NCI-H2107 treated with DMSO at 0.1 percent for 48 hours (cell line): Measurements from ENCODE around the gene CLDN6.
"Not testable (repeated sequence)": the region's sequence is repeated elsewhere in the genome, so short reads cannot be mapped to it uniquely, and the experiment has no call there.

Experiments
- DNase-seq: peaks from one replicate; lab custom pipeline; 2025; ENCODE audit not compliant: unreplicated experiment; lab: John Stamatoyannopoulos, UW

The CLDN6 gene, protein sequence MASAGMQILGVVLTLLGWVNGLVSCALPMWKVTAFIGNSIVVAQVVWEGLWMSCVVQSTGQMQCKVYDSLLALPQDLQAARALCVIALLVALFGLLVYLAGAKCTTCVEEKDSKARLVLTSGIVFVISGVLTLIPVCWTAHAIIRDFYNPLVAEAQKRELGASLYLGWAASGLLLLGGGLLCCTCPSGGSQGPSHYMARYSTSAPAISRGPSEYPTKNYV

DNA sequence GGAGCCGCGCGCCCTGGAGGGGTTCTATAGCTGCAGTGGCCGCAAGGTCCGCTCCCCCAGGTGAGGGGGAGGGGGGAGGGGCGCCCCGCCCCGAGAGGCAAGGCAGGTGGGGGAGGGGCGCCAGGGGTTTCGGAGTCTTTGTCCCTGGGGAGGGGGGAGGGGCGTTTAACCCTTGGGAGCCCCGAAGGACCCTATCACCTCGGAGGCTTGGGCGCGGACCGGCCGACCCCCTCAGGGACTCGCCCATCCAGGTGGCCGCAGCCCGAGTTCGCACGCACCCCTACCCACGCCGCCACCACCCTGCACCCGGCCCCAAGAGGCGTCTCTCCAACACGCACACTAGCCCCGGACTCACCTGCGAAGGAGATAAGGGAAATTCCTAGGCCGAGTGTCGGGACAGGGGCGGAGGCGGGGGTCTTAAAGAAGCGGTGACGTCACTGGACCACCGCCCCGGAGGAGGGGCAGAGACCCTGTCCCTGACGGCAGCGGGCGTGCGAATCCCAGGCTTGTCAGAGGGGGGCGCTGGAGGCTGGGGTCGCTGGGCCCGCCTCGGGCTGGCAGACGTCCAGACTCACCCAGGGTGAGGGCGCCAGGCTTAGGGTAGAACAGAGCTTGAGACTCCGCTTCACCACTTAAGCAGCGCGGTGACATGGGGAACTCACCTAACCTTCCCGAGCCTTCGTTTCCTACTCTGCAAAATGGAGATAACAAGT, at the start of gene CLDN6:
Gene CLDN6, minus strand, starts transcription at position 390 of the 713 bp plus-strand sequence. CDS start 2,162 bp downstream, outside the sequence.
- DNase-seq, result no peak

DNA sequence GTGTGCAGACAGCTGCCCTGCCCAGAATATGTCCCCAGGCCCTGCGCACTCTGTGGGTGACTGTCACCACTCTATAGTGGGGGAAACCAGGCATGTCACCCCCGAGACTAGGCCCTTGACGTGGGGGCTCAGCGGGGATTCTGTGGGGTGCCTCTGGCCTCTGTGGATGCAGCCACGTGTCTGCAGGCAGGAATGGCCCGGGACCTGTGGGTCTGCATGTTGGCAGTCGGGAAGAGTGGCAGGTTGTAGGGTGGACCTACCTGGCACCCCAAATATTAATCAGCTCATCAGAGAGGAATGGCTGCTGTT, 48.4 kb upstream of the CLDN6 start:
- DNase-seq, result no peak

DNA sequence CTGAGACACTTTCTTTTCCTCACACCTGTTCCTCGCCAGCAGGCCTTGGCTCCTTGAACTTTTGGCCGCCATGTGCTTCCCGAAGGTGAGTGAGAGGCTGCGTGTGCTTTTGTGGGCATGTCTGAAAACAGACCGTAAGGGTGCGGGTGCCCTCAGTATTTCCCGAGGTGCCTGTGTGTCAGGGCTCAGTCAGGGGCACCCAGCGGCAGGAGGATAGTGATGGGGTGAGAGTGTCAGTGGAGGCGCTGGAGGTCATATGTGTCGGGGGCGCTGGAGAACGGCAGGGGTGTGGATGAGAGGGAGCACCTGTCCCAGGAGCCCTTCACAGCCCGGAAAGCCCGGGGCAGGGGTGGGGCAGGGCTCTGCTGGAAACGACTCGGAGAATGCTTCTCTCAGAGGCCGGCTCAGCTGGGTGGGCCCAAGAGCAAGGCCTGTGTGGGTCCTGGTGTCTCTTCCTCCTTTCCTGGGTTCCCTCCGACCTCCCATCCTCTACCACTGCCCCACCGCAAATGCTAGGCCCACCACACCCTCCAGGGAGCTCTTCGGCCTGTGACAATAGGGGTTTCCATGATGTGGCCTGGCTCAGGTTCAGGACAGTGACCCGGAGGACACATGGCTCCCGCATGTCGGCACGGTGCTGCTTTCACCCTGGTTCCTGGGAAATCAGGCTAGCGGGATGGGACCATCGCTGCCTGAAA, 47.9 kb upstream of the CLDN6 start:
- DNase-seq, result no peak

DNA sequence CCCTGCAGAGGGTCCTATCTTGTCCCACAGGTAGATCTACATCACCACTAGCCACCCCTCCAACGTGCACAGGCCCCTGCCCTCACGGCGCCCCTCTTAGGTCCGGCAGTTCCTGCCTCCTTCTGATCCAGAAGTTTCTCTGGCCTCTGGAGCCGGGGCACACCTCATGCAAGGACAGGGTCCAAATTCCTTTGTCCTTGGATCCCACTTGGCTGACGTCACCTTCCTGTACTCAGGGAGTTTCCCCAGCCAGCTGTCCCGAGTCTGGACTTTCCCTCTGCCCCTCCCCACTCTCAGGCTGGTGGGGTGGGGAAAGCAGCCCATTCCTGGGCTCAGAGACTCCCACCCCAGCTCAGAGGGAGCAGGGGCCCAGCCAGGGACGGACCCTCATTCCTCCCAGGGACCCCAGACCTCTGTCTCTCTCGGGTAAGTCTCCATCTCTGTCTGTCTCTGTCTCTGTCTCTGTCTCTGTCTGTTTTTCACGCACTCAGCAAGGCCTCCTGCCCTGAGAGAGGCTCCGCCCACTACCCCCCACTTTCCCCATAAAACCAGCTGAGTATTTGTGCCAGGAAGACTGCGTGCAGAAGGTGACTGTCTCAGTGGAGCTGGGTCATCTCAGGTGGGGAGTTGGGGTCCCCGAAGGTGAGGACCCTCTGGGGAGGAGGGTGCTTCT, 47.2 kb upstream of the CLDN6 start, which contains the start of gene IL32:
Gene IL32, plus strand, starts transcription at position 572 of the 673 bp plus-strand sequence. CDS start 172 bp downstream, outside the sequence.
- no peak for DNase-seq

DNA sequence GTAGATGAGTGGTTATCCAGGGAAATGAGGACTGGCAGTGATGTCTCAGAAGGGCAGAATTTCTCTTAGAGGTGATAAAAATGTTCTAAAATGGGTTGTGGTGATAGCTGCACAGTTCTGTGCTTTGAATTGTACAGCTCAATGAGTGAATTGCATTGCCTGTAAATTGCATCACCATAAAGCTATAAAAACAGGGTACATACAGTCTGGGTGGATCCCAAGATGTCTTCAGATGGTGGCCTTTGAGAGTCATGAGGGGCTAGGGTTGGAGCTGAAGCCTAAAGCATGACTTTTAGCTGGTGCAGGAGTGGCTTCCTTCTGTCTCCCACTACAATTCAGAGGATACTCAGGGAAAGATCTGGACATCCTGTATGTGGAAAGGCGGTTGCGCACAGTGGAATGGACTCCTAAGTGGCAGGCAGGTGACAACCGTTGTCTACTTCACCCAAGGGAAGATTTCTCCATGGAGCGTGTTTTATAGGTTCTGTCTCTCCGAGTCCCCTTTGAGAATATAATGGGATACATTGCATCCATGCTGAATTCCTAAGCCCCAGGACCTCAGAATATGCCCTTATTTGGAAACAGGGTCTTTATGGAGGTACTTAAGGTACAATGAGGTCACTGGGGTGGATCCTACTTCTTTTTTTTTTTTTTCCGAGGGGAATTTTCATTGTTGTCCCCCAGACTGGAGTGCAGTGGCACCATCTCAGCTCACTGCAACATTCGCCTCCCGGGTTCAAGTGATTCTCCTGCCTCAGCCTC, 45.8 kb upstream of the CLDN6 start:
- DNase-seq, result no peak

DNA sequence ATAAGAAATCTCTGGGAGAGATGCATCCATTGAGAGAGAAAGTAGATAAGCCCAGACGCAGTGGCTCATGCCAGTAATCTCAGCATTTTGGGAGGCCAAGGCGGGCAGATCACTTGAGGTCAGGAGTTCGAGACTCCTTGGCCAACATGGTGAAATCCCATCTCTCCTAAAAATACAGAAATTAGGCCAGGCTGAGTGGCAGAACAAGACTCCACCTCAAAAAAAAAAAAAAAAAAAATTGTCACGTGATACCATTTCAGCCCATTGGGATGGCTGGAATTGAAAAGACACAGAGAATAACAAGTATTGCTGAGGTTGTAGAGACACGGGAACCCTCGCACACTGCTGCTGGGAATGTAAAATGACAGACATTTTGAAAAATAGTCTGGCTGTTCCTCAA, 44.6 kb upstream of the CLDN6 start:
- DNase-seq, result no peak

DNA sequence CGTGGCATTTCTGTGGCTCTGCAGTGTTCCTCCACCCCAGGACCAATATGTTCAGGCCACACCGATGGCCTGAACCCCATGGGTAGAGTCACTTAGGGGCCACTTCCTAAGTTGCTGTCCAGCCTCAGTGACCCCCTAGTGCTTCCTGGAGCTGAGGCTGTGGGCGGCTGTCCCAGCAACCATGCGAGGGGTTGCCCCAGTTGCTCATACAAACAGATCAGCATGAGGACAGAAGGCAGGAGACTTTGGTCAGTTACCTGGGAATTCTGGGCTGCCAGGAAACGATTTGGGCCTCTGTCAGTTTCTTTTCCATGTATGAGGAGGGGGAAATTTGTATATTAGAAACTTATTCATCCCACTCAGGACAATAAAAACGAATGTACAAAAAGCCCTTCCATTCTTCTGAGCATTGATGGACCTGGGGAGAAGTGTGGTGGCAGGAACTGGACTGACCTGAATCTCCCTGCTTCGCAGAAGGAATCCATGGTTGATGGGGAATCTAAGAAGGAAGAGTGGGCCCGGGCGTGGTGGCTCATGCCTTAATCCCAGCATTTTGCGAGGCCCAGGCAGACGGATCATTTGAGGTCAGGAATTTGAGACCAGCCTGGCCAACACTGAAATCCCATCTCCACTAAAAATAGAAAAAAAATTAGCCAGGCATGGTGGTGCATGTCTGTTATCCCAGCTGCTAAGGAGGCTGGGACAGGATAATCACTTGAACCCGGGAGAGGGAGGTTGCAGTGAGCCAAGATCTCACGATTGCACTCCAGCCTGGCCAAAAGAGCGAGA, 42.5 kb upstream of the CLDN6 start:
- DNase-seq, result no peak

DNA sequence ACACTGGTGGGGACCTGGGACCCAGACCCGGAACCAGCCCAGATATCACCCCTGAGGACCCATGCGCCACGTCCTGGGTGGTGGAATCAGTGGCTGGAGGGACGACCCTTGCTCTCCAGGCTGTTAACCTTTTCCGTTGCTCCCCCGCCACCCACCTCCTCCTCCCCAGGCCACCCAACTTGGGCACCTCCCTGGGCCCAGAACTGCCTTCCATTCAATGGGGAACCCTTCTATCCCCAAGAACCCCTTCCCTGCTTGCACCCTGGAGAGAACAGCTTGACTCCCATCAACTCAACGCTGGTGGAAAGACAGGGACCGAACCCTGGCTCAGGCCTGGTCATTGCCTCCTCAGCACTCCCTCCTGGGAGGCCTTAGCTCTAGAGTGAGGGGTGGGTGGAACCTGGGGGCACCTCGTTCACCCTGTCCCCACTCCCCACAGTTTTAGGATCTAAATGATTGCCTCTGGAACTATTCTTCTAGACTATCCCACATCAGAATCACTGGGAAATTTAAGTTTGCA, 41.8 kb upstream of the CLDN6 start:
- no peak for DNase-seq

DNA sequence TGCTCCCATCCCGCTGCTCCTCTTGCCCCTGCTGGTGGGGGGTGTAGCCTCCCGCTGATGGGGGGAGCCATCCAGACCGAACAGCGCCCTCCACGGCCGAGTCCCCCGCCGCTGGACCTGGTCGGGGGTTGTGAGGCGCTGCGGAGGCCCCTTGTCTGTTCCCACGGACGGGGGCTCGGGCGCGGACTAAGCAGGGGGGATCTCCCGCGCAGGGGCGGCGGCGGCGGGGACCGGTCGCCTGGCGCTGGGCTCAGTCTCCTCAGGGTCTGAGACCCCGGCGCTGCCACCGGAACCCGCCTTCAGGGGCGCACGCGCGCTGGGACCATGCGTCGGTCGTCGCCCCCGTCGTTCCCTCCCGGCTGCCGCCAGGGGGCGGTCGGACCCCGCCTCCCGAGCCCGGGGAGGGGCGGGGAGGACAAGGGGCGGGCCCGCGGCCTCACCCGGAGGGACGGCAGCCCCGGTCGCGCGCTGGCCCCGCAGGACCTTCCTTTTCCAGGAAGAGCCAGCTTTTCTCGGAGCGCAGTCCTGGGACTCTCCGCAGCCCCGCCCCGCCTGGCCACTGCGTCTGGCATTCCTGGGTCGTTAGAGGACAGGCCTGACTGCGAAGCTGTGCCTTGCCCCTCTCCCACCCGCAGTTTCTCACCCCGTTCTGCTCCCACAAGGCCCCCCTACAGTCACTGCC, 41.2 kb upstream of the CLDN6 start:
- DNase-seq, result no peak

DNA sequence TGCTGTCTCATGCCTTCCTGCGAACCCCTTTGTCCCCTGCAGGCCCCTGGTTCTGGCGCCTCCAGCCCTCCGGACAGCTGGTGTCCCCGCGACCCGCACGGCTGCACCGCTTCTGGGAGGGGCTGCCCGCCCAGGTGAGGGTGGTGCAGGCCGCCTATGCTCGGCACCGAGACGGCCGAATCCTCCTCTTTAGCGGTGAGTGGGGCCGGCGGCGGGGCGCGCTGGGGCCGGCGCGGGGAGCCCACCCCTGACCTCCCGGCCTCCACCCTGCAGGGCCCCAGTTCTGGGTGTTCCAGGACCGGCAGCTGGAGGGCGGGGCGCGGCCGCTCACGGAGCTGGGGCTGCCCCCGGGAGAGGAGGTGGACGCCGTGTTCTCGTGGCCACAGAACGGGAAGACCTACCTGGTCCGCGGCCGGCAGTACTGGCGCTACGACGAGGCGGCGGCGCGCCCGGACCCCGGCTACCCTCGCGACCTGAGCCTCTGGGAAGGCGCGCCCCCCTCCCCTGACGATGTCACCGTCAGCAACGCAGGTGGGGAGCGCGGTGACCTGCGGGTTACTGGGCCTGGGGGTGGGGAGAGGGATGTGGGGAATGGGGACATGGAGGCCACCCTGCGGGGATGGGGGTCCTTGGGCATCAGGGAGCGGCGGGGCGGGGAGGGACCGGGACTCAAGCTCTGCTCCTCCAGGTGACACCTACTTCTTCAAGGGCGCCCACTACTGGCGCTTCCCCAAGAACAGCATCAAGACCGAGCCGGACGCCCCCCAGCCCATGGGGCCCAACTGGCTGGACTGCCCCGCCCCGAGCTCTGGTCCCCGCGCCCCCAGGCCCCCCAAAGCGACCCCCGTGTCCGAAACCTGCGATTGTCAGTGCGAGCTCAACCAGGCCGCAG, 40.4 kb upstream of the CLDN6 start:
- no peak for DNase-seq

DNA sequence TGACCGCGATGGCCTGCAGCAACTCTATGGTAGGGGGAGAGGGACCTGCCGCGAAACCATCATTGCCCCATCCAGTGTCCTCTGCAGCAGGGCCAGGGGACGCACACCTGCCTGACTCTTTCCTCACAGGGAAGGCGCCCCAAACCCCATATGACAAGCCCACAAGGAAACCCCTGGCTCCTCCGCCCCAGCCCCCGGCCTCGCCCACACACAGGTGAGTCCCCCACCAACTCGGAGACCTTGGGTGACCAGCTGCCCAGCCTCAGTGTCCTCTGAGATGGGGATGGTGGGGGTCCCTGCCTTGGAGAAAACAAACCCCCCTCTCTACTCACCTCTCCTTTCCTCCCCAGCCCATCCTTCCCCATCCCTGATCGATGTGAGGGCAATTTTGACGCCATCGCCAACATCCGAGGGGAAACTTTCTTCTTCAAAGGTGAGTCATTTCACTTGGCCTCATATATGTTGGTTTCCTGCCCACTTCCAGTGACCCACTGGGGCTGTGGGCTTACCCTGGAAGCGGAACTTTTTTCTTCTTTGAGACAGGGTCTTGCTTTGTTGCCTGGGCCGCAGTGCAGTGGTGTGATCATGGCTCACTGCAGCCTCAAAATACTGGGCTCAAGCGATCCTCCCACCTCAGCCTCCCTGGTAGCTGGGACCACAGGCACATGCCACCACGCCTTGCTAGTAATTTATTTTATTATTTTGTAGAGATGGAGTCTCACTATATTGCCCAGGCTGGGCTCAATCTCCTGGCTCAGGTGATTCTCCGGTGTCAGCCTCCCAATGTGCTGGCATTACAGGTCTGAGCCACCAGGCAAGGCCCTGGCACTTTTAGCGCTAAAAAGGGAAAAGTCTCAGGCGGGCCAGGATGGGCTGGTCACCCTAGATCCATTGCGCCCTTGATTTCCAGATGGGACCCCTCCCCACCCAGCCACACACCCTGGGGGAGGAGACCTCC, 39.5 kb upstream of the CLDN6 start:
- no peak for DNase-seq

DNA sequence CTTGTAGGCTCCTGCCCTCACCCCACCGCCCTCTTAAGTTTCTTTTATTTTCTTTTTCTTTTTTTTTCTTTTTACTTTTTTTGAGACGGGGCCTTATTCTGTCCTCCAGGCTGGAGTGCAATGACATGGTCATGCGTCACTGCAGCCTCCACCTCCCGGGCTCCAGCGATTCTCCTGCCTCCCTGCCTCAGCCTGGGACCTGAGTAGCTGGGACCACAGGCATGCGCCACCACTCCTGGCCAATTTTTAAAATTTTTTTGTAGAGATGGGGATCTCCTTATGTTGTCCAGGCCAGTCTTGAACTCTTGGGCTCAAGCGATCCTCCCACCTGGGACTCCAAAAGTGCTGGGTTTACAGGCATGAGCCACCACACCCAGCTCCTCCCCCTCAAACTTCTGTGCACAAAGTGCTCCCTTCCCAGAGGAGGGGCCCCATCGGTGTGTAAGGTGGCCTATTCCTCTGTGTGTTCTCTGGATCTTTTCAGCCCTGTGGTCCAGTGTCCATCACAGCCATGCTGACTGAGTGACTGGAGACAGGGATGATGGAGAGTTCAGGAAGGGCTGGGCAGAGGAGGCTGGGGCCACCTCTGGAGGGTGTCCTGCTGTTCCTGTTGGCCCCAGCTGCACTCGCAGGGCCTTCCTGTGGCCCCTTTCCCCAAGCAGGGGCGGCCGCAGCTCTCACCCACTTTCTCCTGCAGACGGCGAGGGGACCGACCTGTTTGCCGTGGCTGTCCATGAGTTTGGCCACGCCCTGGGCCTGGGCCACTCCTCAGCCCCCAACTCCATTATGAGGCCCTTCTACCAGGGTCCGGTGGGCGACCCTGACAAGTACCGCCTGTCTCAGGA, 38.6 kb upstream of the CLDN6 start:
- DNase-seq, result no peak

DNA sequence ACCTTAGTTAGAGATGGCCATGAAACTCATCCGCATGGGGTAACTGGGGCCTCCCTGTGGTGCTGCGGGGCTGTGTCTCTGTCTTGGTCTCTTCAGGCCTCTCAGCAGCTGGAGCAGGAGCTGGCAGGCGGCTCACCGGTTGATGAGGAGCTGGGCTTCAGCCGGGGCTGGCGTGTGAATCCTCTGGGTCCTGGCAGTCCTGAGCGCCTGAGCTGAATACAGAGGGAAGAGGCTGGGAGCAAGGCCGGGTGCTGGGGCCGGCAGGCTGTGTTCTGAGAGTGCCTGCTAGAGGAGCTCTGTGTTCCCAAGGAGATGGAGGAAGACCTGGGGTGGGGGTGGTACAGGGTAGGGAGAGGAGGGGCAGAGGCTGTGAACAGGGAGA, 37.7 kb upstream of the CLDN6 start:
- not testable (repeated sequence) for DNase-seq

DNA sequence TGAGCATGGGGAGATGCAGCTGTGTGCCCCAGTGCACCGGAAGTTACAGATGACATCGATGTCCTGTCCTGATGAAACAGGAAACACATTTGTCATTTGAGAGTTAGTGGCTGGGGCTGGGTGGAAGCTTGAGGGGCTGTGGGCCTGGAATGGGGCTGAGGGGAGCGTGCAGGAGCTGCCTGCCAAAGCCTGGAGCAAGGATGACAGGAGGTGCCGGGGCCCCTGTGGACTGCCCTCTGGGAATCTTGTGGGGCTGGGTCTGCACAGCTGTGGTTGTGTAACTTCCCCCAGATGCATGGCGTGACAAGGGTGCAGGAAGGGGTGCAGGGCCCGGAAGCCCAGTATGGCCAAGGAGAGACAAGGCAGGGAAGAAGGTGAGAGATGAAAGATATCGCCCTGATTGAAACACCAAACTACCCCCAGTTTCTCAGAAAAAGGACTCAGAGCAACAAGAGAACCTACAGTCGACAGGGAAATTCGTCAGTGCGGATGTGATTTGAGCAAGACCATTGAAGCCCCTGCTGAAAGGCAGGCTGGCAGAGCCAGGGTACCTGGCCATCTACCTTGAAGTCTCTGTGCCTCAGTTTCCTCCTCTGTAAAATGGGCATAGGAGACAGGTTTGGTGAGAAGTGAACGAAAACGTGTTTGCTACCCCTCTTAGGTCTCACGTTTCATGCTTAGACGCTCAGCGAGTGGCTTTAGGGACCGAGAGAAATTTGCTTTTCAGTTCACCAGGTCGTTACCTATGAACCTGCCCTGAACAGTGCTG, 37.2 kb upstream of the CLDN6 start:
- DNase-seq, result no peak

DNA sequence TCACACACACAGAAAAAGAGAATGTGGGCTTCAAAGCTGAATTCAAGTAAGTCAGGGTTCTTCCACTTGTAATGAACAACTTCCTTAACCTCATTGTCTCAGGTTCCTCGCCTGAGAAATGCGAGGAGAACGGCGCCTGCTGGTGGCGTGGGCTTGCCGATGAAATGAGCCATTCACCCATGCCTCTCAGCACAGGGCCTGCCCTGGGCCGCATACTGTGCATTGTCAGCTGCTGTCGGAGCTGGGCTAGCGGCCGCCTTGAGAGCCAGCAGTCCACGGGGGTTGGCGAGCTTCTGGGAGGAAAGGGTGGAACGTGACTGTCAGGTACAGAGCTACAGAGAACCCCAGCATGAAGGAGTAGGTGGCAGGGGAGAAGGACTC, 35.3 kb upstream of the CLDN6 start:
- DNase-seq, result not testable (repeated sequence)
